Stomach smooth muscle (tissue), 2 donors: ENCODE results near the gene MGAT2.
"Not testable (repeated sequence)": the region's sequence is repeated elsewhere in the genome, so short reads cannot be mapped to it uniquely, and the experiment has no call there.

ENCODE experiments used
- H3K27ac ChIP-seq: one replicate; pipeline ENCODE4 v1.7.0; 2013; ENCODE audit warnings: mild to moderate bottlenecking, low read length, inconsistent platforms
- H3K27me3 ChIP-seq, 2 donors: one replicate each; pipeline ENCODE4 v1.7.0; 2013; ENCODE audit warnings: low read length in 2 of 2; ENCODE audit not compliant: insufficient read depth in 2 of 2, control insufficient read depth in 1 of 2
- H3K36me3 ChIP-seq, 2 donors: one replicate each; pipeline ENCODE4 v1.7.0; 2013; ENCODE audit warnings: low read length in 2 of 2; ENCODE audit not compliant: control insufficient read depth in 2 of 2, insufficient read depth in 2 of 2
- H3K4me1 ChIP-seq: one replicate; pipeline ENCODE4 v1.7.0; 2013; ENCODE audit warnings: low read length; ENCODE audit not compliant: control insufficient read depth, insufficient read depth
- H3K4me3 ChIP-seq, 2 donors: one replicate each; pipeline ENCODE4 v1.7.0; 2013; ENCODE audit warnings: low read length in 2 of 2
- H3K9ac ChIP-seq, 2 donors: one replicate each; pipeline ENCODE4 v1.7.0; 2013; ENCODE audit warnings: low read length in 2 of 2, mild to moderate bottlenecking in 1 of 2
- H3K9me3 ChIP-seq, 2 donors: one replicate each; pipeline ENCODE4 v1.7.0; 2013; ENCODE audit warnings: low read length in 2 of 2; ENCODE audit not compliant: control insufficient read depth in 2 of 2
- donor health status: healthy.
- donor health status: Pancreatic carcinoma.

MGAT2 gene

GRCh38 chr14:49620182-49621113 lies at the start of gene MGAT2, which contains the start of gene RPL36AL:
Gene MGAT2, plus strand, starts transcription at chr14:49620799. Its CDS starts 470 bp downstream, at chr14:49621269.
Gene RPL36AL, minus strand, starts transcription at chr14:49620626. Its CDS starts 1,522 bp downstream, at chr14:49619104.
- Histone ChIP-seq H3K9ac (peak within 1 kb of the TSS; percentile 95 to 99), H3K27me3 (no peaks in the 10 kb centered on the region), H3K4me3 (peak within 1 kb of the TSS; percentile 88 to 94), H3K4me1 (peaks cover 24% of the 10 kb centered on the region), H3K27ac (peak within 1 kb of the TSS; percentile 95), H3K36me3 (peaks cover 8 to 9% of the 10 kb centered on the region in 2 donors), H3K9me3 (no peaks in the 10 kb centered on the region)

- no peaks in the 10 kb centered on the region for H3K4me1 ChIP-seq
- H3K4me3 ChIP-seq: no peak overlapping the region
- peaks cover 7% of the 10 kb centered on the region in 2 donors for H3K36me3 ChIP-seq
- no peaks in the 10 kb centered on the region for H3K27me3 ChIP-seq
- H3K9ac ChIP-seq: no peak overlapping the region
- H3K9me3 ChIP-seq: no peaks in the 10 kb centered on the region
- H3K27ac ChIP-seq: no peak overlapping the region
These were observed 46.6 kb upstream of the MGAT2 start for GRCh38 chr14:49574038-49574437.

- Histone ChIP-seq H3K4me1 (no peaks in the 10 kb centered on the region), H3K9me3 (no peaks in the 10 kb centered on the region), H3K27me3 (no peaks in the 10 kb centered on the region), H3K9ac (no peak overlapping the region), H3K4me3 (no peak overlapping the region), H3K27ac (no peak overlapping the region), H3K36me3 (peaks cover 7 to 14% of the 10 kb centered on the region in 2 donors)
These were observed 42.5 kb upstream of the MGAT2 start for GRCh38 chr14:49578141-49578540.

- H3K4me3 ChIP-seq: no peak overlapping the region
- peaks cover 10% of the 10 kb centered on the region for H3K4me1 ChIP-seq
- H3K9me3 ChIP-seq: no peaks in the 10 kb centered on the region
- H3K9ac ChIP-seq: no peak overlapping the region
- H3K27ac ChIP-seq: no peak overlapping the region
- no peaks in the 10 kb centered on the region for H3K27me3 ChIP-seq
- peaks cover 15 to 20% of the 10 kb centered on the region in 2 donors for H3K36me3 ChIP-seq
These were observed 40.8 kb upstream of the MGAT2 start for GRCh38 chr14:49579841-49580240.

- Histone ChIP-seq H3K36me3 (peaks cover 12 to 17% of the 10 kb centered on the region in 2 donors), H3K27ac (no peak overlapping the region), H3K9ac (no peak overlapping the region), H3K4me1 (peaks cover 16% of the 10 kb centered on the region), H3K4me3 (no peak overlapping the region), H3K9me3 (no peaks in the 10 kb centered on the region), H3K27me3 (no peaks in the 10 kb centered on the region)
These were observed 39.1 kb upstream of the MGAT2 start for GRCh38 chr14:49581209-49582112.

- H3K27ac ChIP-seq: no peak overlapping the region
- no peaks in the 10 kb centered on the region for H3K27me3 ChIP-seq
- H3K36me3 ChIP-seq: peaks cover 8 to 14% of the 10 kb centered on the region in 2 donors
- H3K9me3 ChIP-seq: no peaks in the 10 kb centered on the region
- H3K4me1 ChIP-seq: peaks cover 16% of the 10 kb centered on the region
- H3K4me3 ChIP-seq: no peak overlapping the region
- no peak overlapping the region for H3K9ac ChIP-seq
These were observed 38.3 kb upstream of the MGAT2 start for GRCh38 chr14:49582113-49582977.

GRCh38 chr14:49583629-49584028 lies 37.0 kb upstream of the MGAT2 start:
- no peak overlapping the region for H3K9ac ChIP-seq
- no peak overlapping the region for H3K27ac ChIP-seq
- H3K9me3 ChIP-seq: no peaks in the 10 kb centered on the region
- H3K27me3 ChIP-seq: no peaks in the 10 kb centered on the region
- H3K4me3 ChIP-seq: no peak overlapping the region
- peaks cover 16% of the 10 kb centered on the region for H3K4me1 ChIP-seq
- H3K36me3 ChIP-seq: peaks cover 8 to 14% of the 10 kb centered on the region in 2 donors

- no peak overlapping the region for H3K27ac ChIP-seq
- H3K4me3 ChIP-seq: peak overlapping the region in 1 of 2 donors; percentile 8
- H3K9me3 ChIP-seq: no peaks in the 10 kb centered on the region
- H3K4me1 ChIP-seq: peaks cover 16% of the 10 kb centered on the region
- H3K27me3 ChIP-seq: no peaks in the 10 kb centered on the region
- H3K36me3 ChIP-seq: peaks cover 8 to 14% of the 10 kb centered on the region in 2 donors
- peak overlapping the region in 1 of 2 donors; percentile 36 for H3K9ac ChIP-seq
These were observed 36.5 kb upstream of the MGAT2 start for GRCh38 chr14:49584058-49584457.

GRCh38 chr14:49584981-49585640 lies 35.5 kb upstream of the MGAT2 start:
- peak overlapping the region; percentile 96 to 99 for H3K4me3 ChIP-seq
- peaks cover 16% of the 10 kb centered on the region for H3K4me1 ChIP-seq
- H3K27me3 ChIP-seq, H3K9me3 ChIP-seq: not testable (repeated sequence)
- peak overlapping the region; percentile 93 to 98 for H3K9ac ChIP-seq
- peaks cover 8 to 14% of the 10 kb centered on the region in 2 donors for H3K36me3 ChIP-seq
- H3K27ac ChIP-seq: peak overlapping the region; percentile 88
